Subcutaneous adipose tissue (tissue), 4 donors: ENCODE data around the gene CRAT. TPM values are rescaled to one million over a fixed set of nuclear protein-coding genes. Genes with fewer than 3 reads are reported as not detected.

Experiments
- CTCF ChIP-seq: fragments of 450-650 bp; IDR thresholded peaks from one replicate; pipeline ENCODE4 v1.5.1; 2016; ENCODE audit warnings: low read depth, mild to moderate bottlenecking, control low read depth, antibody characterized with exemption, moderate library complexity
- total RNA-seq, 4 donors: library from RNA; depleted of rRNA; stranded (reverse); fragments of >200 nt; gene quantifications; one replicate each; pipeline ENCODE4 v1.1.0, GENCODE V29; 2016

CRAT gene
- total RNA-seq, 4 donors from 2014 or later = 41.3 to 141 (median 68.7) TPM

- no peak for TF ChIP-seq CTCF
Measured at GRCh38 chr9:129105857-129106694, 4.5 kb downstream of the CRAT start.

GRCh38 chr9:129104051-129104450 is 6.5 kb downstream of the CRAT start:
- no peak for TF ChIP-seq CTCF

GRCh38 chr9:129103595-129103965 is 7.0 kb downstream of the CRAT start:
- no peak for TF ChIP-seq CTCF

GRCh38 chr9:129102791-129103594 is 7.6 kb downstream of the CRAT start:
- no peak for TF ChIP-seq CTCF

GRCh38 chr9:129102095-129102525 is 8.5 kb downstream of the CRAT start:
- no peak for TF ChIP-seq CTCF

- TF ChIP-seq CTCF = no peak
Measured at GRCh38 chr9:129101279-129101678, 9.3 kb downstream of the CRAT start.
